Lung (tissue), 12 donors: ENCODE measurements around the gene TCTN1. TPM values are rescaled to one million over a fixed set of nuclear protein-coding genes. Genes with fewer than 3 reads are reported as not detected.
"Not testable (repeated sequence)": the region's sequence is repeated elsewhere in the genome, so short reads cannot be mapped to it uniquely, and the experiment has no call there.

Experiments
- ATAC-seq: fragments of 200-7000 bp; cut with Tn5 transposase; one replicate; pipeline ENCODE4 v1.9.1; 2020; ENCODE audit warnings: moderate number of reproducible peaks; ENCODE audit not compliant: insufficient read depth, low FRiP score
- DNase-seq, 3 donors: peaks; one replicate each; pipeline ENCODE4 v3.0.0-alpha.2; 2013 to 2017
- H3K27ac ChIP-seq, 2 donors: one replicate each; pipeline ENCODE4 v1.5.1; 2013; ENCODE audit warnings: mild to moderate bottlenecking in 2 of 2, moderate library complexity in 2 of 2, control low read depth in 1 of 2, inconsistent platforms in 1 of 2, low read depth in 1 of 2, low read length in 1 of 2
- H3K27me3 ChIP-seq, 3 donors: one replicate each; pipeline ENCODE4 v1.5.1; 2013; ENCODE audit warnings: low read length in 2 of 3; ENCODE audit not compliant: control insufficient read depth in 3 of 3, insufficient read depth in 3 of 3
- H3K36me3 ChIP-seq, 4 donors: one replicate each; pipeline ENCODE4 v1.5.1; 2013; ENCODE audit warnings: low read length in 4 of 4, mild to moderate bottlenecking in 1 of 4, moderate library complexity in 1 of 4; ENCODE audit not compliant: control insufficient read depth in 4 of 4, insufficient read depth in 4 of 4
- H3K4me1 ChIP-seq, 5 donors: one replicate each; pipeline ENCODE4 v1.5.1; 2013; ENCODE audit warnings: low read length in 5 of 5, mild to moderate bottlenecking in 2 of 5, moderate library complexity in 1 of 5; ENCODE audit not compliant: control insufficient read depth in 5 of 5, insufficient read depth in 5 of 5
- H3K4me3 ChIP-seq: one replicate; pipeline ENCODE4 v1.5.1; 2013; ENCODE audit warnings: mild to moderate bottlenecking, control low read depth, moderate library complexity
- H3K9ac ChIP-seq, 2 donors: one replicate each; pipeline ENCODE4 v1.5.1; 2013; ENCODE audit warnings: low read length in 2 of 2, control low read depth in 1 of 2; ENCODE audit not compliant: insufficient read depth in 1 of 2
- H3K9me3 ChIP-seq, 4 donors: one replicate each; pipeline ENCODE4 v1.5.1; 2013; ENCODE audit warnings: low read length in 3 of 4, mild to moderate bottlenecking in 1 of 4, moderate library complexity in 1 of 4; ENCODE audit not compliant: control insufficient read depth in 4 of 4, insufficient read depth in 3 of 4
- WGBS, 2 donors: extraction: QIAGEN DNeasy Blood & Tissue Kit; methylation state at CpG; one replicate each; pipeline ENCODE4 v1.1.7; 2013; 5-methylcytosine and 5-hydroxymethylcytosine counted together
- polyA plus RNA-seq, 2 donors: library from polyadenylated mRNA; stranded (reverse); fragments of 200-250 nt; gene quantifications; one replicate each; pipeline ENCODE4 v1.2.1, GENCODE V29; 2013
- total RNA-seq, 2 donors: library from RNA; depleted of rRNA in 1 of 2; stranded (reverse); fragments of >200 nt in 1 of 2; gene quantifications; one replicate each; pipeline ENCODE4 v1.2.1, GENCODE V29; 2014 to 2021
- TF ChIP-seq, protein P1 (sequence below): IDR thresholded peaks from 2 replicates; pipeline ENCODE4 v1.5.1; 2012; ENCODE audit warnings: mild to moderate bottlenecking; ENCODE audit errors: control extremely low read depth, extremely low read depth
- donor health status: control.
- donor health status: control.
- donor health status: Bipolar disorder and iron deficiency.
- donor health status: healthy.
- donor health status: DM: yes; HTN: yes; CAD: no.

The TCTN1 gene
- total and polyA plus RNA-seq, 4 donors: 22.0 to 79.2 (median 44.2) TPM

DNA sequence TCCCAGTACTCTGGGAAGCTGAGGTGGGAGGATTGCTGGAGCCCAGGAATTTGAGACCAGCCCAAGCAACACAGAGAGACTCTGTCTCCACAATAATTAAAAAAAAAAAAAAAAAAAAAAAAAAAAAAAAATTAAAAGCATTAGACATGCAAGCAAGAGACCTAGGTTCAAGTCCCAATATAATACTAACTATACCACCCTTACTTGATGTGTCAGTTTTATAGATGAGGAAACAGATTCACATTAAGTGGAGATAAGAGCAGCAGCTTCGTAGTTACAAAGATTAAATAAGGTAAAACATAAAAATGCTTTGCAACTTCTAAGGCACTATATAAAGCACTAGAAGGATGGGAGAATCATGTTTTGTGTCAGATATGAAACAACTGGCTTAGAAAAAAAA lies 39.9 kb upstream of the TCTN1 start:
- DNase-seq (no peak), ATAC-seq (no peak)
- H3K9me3 ChIP-seq: peaks cover 0 to 6% (median 0%) of the 10 kb centered on the region in 4 donors
- no peak overlapping the region for H3K27ac ChIP-seq
- 60 to 73% methylated on average over 1 of the region's 1 CpG for WGBS, 2 donors
- H3K4me3 ChIP-seq: no peak overlapping the region
- H3K27me3 ChIP-seq: no peaks in the 10 kb centered on the region
- no peaks in the 10 kb centered on the region for H3K36me3 ChIP-seq
- H3K9ac ChIP-seq: no peak overlapping the region
- TF ChIP-seq, protein P1, sequence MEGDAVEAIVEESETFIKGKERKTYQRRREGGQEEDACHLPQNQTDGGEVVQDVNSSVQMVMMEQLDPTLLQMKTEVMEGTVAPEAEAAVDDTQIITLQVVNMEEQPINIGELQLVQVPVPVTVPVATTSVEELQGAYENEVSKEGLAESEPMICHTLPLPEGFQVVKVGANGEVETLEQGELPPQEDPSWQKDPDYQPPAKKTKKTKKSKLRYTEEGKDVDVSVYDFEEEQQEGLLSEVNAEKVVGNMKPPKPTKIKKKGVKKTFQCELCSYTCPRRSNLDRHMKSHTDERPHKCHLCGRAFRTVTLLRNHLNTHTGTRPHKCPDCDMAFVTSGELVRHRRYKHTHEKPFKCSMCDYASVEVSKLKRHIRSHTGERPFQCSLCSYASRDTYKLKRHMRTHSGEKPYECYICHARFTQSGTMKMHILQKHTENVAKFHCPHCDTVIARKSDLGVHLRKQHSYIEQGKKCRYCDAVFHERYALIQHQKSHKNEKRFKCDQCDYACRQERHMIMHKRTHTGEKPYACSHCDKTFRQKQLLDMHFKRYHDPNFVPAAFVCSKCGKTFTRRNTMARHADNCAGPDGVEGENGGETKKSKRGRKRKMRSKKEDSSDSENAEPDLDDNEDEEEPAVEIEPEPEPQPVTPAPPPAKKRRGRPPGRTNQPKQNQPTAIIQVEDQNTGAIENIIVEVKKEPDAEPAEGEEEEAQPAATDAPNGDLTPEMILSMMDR: no peak
- peaks cover 0 to 22% (median 0%) of the 10 kb centered on the region in 5 donors for H3K4me1 ChIP-seq

DNA sequence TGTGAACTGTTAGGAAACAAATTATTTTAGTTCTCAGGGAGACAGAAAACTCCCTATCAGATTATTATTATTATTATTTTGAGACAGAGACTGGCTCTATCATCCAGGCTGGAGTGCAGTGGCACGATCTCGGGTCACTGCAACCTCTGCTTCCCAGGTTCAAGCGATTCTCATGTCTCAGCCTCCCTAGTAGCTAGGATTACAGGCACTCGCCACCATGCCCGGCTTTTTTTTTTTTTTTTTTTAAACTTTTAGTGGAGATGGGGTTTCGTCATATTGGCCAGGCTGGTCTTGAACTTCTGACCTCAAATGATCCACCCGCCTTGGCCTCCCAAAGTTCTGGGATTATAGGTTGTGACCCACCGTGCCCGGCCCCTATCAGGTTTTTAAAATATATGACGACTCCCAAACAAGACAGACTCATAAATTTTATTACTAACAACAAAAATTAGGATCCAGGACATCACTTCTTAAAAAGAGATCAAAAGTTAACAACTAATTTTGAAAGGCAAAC lies 39.2 kb upstream of the TCTN1 start:
- H3K4me3 ChIP-seq, H3K27me3 ChIP-seq, DNase-seq, ATAC-seq, H3K9me3 ChIP-seq, H3K9ac ChIP-seq, H3K36me3 ChIP-seq: not testable (repeated sequence)
- peaks cover 0 to 28% (median 0%) of the 10 kb centered on the region in 5 donors for H3K4me1 ChIP-seq
- WGBS, 2 donors: 92 to 94% methylated on average over 10 of the region's 10 CpGs
- H3K27ac ChIP-seq: peak overlapping the region in 1 of 2 donors; percentile 57

DNA sequence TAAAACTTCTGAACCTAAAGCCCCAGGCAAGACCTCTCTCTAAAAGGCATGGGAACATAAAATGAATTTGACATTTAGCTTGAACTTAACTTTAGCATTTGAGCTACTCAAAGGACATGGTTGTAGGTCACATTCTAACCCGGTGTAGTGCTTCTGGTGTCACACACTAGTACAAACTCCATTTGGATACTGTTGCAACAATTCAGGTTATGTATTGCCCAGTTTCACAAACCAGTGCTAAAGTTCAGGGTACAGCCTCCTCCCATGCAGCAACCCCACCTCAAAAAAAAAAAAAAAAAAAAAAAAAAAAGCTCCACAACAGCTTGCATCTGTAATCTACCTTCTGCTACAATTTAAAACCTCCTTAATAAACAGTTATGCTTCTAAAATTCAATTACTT lies 38.6 kb upstream of the TCTN1 start:
- no peaks in the 10 kb centered on the region for H3K27me3 ChIP-seq
- H3K4me1 ChIP-seq: peaks cover 0 to 28% (median 0%) of the 10 kb centered on the region in 5 donors
- H3K4me3 ChIP-seq: no peak overlapping the region
- 25 to 49% methylated on average over 1 of the region's 1 CpG for WGBS, 2 donors
- ATAC-seq (no peak), DNase-seq (no peak)
- H3K9ac ChIP-seq: no peak overlapping the region
- TF ChIP-seq, protein P1: no peak
- no peaks in the 10 kb centered on the region for H3K36me3 ChIP-seq
- H3K9me3 ChIP-seq: peaks cover 0 to 3% (median 0%) of the 10 kb centered on the region in 4 donors
- H3K27ac ChIP-seq: peak overlapping the region in 1 of 2 donors; percentile 50

DNA sequence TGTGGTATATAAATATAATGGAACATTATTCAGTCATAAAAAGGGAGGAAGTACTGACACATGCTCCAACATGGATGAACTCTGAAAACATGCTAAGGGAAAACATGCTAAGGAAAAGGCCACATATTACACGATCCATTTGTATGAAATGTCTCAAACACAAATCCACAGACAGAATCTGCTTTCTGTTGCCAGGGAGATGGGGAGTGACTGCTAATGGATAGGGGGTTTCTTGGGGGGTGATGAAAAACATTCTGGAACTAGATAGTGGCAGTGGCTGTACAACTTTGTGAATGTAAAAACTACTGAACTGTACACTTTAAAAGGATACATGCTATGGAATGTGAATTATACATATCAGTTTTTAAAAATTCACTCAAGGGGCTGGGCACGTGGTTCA lies 37.4 kb upstream of the TCTN1 start:
- TF ChIP-seq, protein P1: no peak
- DNase-seq (no peak), ATAC-seq (no peak)
- Histone ChIP-seq H3K27me3 (no peaks in the 10 kb centered on the region), H3K9me3 (peaks cover 0 to 3% (median 0%) of the 10 kb centered on the region in 4 donors), H3K4me1 (peaks cover 0 to 36% (median 3%) of the 10 kb centered on the region in 5 donors), H3K9ac (no peak overlapping the region), H3K4me3 (no peak overlapping the region), H3K27ac (peak overlapping the region in 1 of 2 donors; percentile 10), H3K36me3 (no peaks in the 10 kb centered on the region)
- WGBS, 2 donors: 96 to 99% methylated on average over 2 of the region's 2 CpGs
